NCI-H1417 (cell line): ENCODE data around the gene RBKS.
"Not testable (repeated sequence)": the region's sequence is repeated elsewhere in the genome, so short reads cannot be mapped to it uniquely, and the experiment has no call there.

Source experiments
- DNase-seq, 3 experiments: peaks; one replicate each; lab custom pipeline; 2025; lab: John Stamatoyannopoulos, UW

RBKS gene

GRCh38 chr2:27798948-27799645 is 91.1 kb downstream of the RBKS start:
- no peak for DNase-seq

GRCh38 chr2:27798486-27798885 is 91.7 kb downstream of the RBKS start:
- DNase-seq = no peak

GRCh38 chr2:27797841-27798240 is 92.3 kb downstream of the RBKS start:
- no peak for DNase-seq

- DNase-seq = no peak
Observed at GRCh38 chr2:27796791-27797765, 93.1 kb downstream of the RBKS start.

- peak in 2 of 3 experiments; percentile 17 to 67 for DNase-seq
Observed at GRCh38 chr2:27795868-27796277, 94.3 kb downstream of the RBKS start.

- no peak for DNase-seq
Observed at GRCh38 chr2:27795093-27795834, 94.9 kb downstream of the RBKS start.

GRCh38 chr2:27792759-27793158 is 97.4 kb downstream of the RBKS start:
- DNase-seq = no peak

- DNase-seq = no peak
Observed at GRCh38 chr2:27790796-27791195, 99.4 kb downstream of the RBKS start.

- no peak for DNase-seq
Observed at GRCh38 chr2:27782701-27783100, 107.5 kb downstream of the RBKS start.

- DNase-seq = no peak
Observed at GRCh38 chr2:27781496-27781895, 108.7 kb downstream of the RBKS start.

- no peak for DNase-seq
Observed at GRCh38 chr2:27779417-27780055, 110.7 kb downstream of the RBKS start.

GRCh38 chr2:27776696-27777095 is 113.5 kb downstream of the RBKS start:
- DNase-seq = no peak

- peak in 1 of 3 experiments; percentile 7 for DNase-seq
Observed at GRCh38 chr2:27776097-27776496, 114.1 kb downstream of the RBKS start.

GRCh38 chr2:27773959-27774358 is 116.2 kb downstream of the RBKS start:
- no peak for DNase-seq

- no peak for DNase-seq
Observed at GRCh38 chr2:27772804-27773203, 117.4 kb downstream of the RBKS start.

- DNase-seq = peak; percentile 97 to 98 (median 97)
Observed at GRCh38 chr2:27771548-27772335, 118.4 kb downstream of the RBKS start, which contains the start of gene MRPL33. Gene MRPL33, plus strand, starts transcription at chr2:27771719. Its CDS starts 59 bp downstream, at chr2:27771778.

GRCh38 chr2:27771202-27771547 is 119.0 kb downstream of the RBKS start:
- no peak for DNase-seq

GRCh38 chr2:27766287-27766661 is 123.9 kb downstream of the RBKS start:
- no peak for DNase-seq

- DNase-seq = peak in 1 of 3 experiments; percentile 35
Observed at GRCh38 chr2:27765621-27766286, 124.4 kb downstream of the RBKS start.

GRCh38 chr2:27764526-27764925 is 125.7 kb downstream of the RBKS start:
- not testable (repeated sequence) for DNase-seq
